BLaER1 (cell line): Measurements from ENCODE around the gene SLC13A5.
A peak's percentile ranks its signal among the peaks of the same experiment; 100 is the strongest.
"Not testable (repeated sequence)": the region's sequence is repeated elsewhere in the genome, so short reads cannot be mapped to it uniquely, and the experiment has no call there.

Experiments
- H3K27ac ChIP-seq: shearing (Covaris generic); formaldehyde crosslinking; 2 replicates; pipeline ENCODE4 v1.8.1; 2022
- H3K27me3 ChIP-seq: shearing (Covaris generic); formaldehyde crosslinking; 2 replicates; pipeline ENCODE4 v1.8.1; 2022
- H3K36me3 ChIP-seq: shearing (Covaris generic); formaldehyde crosslinking; 2 replicates; pipeline ENCODE4 v1.8.1; 2022
- H3K4me1 ChIP-seq: shearing (Covaris generic); formaldehyde crosslinking; 2 replicates; pipeline ENCODE4 v1.8.1; 2022
- H3K4me2 ChIP-seq: shearing (Covaris generic); formaldehyde crosslinking; 2 replicates; pipeline ENCODE4 v1.8.1; 2022
- H3K4me3 ChIP-seq: shearing (Covaris generic); formaldehyde crosslinking; 2 replicates; pipeline ENCODE4 v1.8.1; 2022
- H3K9ac ChIP-seq: shearing (Covaris generic); formaldehyde crosslinking; 2 replicates; pipeline ENCODE4 v1.8.1; 2022
- H3K9me3 ChIP-seq: shearing (Covaris generic); formaldehyde crosslinking; 2 replicates; pipeline ENCODE4 v1.8.1; 2022
- H4K20me1 ChIP-seq: shearing (Covaris generic); formaldehyde crosslinking; 2 replicates; pipeline ENCODE4 v1.8.1; 2022
- Cebpa-rat ChIP-seq: shearing (Covaris generic); IDR thresholded peaks from 2 replicates; pipeline ENCODE4 v1.8.1; 2022

The SLC13A5 gene

GRCh38 chr17:6657633-6658287 lies 55.4 kb downstream of the SLC13A5 start:
- TF ChIP-seq Cebpa-rat = no peak
- Histone ChIP-seq H3K27ac (no peak overlapping the region), H3K4me3 (no peak overlapping the region), H4K20me1 (peaks cover 19% of the 10 kb centered on the region; the same call in 1 of the 2 replicates), H3K9ac (no peak overlapping the region), H3K9me3 (no peaks in the 10 kb centered on the region), H3K4me2 (no peak overlapping the region), H3K27me3 (peaks cover 56% of the 10 kb centered on the region), H3K36me3 (no peaks in the 10 kb centered on the region), H3K4me1 (peaks cover 56% of the 10 kb centered on the region)

- not testable (repeated sequence) for H3K9me3 ChIP-seq, H3K27ac ChIP-seq, H3K4me3 ChIP-seq, H3K36me3 ChIP-seq, H3K4me2 ChIP-seq, H3K9ac ChIP-seq
- H3K27me3 ChIP-seq = peaks cover 64% of the 10 kb centered on the region
- peaks cover 19% of the 10 kb centered on the region; the same call in 1 of the 2 replicates for H4K20me1 ChIP-seq
- peaks cover 62% of the 10 kb centered on the region for H3K4me1 ChIP-seq
Observed at GRCh38 chr17:6656797-6657632, 56.2 kb downstream of the SLC13A5 start.

GRCh38 chr17:6655732-6656361 lies 57.3 kb downstream of the SLC13A5 start:
- H3K9ac ChIP-seq, H3K9me3 ChIP-seq, H3K36me3 ChIP-seq, H3K4me2 ChIP-seq, H3K4me3 ChIP-seq, H3K27ac ChIP-seq: not testable (repeated sequence)
- H4K20me1 ChIP-seq = peaks cover 19% of the 10 kb centered on the region; the same call in 1 of the 2 replicates
- H3K27me3 ChIP-seq = peaks cover 64% of the 10 kb centered on the region
- peaks cover 55% of the 10 kb centered on the region for H3K4me1 ChIP-seq

GRCh38 chr17:6654841-6655731 lies 58.1 kb downstream of the SLC13A5 start:
- H3K4me2 ChIP-seq = peak overlapping the region; percentile 53

GRCh38 chr17:6651919-6652452 lies 61.2 kb downstream of the SLC13A5 start:
- Histone ChIP-seq H3K27me3 (peaks cover 48% of the 10 kb centered on the region), H3K27ac (peak overlapping the region; percentile 62), H3K4me1 (peaks cover 50% of the 10 kb centered on the region), H3K4me2 (peak overlapping the region; percentile 94), H3K9me3 (no peaks in the 10 kb centered on the region), H3K4me3 (peak overlapping the region; percentile 79), H3K36me3 (peaks cover 15% of the 10 kb centered on the region), H3K9ac (peak overlapping the region; percentile 76), H4K20me1 (peaks cover 54% of the 10 kb centered on the region)
- TF ChIP-seq Cebpa-rat = no peak

More at GRCh38 chr17:6654841-6655731, 58.1 kb downstream of the SLC13A5 start:
- Histone ChIP-seq H3K9me3 (no peaks in the 10 kb centered on the region), H3K9ac (no peak overlapping the region), H3K36me3 (no peaks in the 10 kb centered on the region), H3K4me3 (no peak overlapping the region), H3K27me3 (peaks cover 64% of the 10 kb centered on the region), H3K27ac (no peak overlapping the region), H4K20me1 (peaks cover 24% of the 10 kb centered on the region; the same call in 1 of the 2 replicates), H3K4me1 (peaks cover 53% of the 10 kb centered on the region)
- no peak for TF ChIP-seq Cebpa-rat

GRCh38 chr17:6651354-6651918 lies 61.7 kb downstream of the SLC13A5 start, which contains the start of the genes C17orf100 and MED31:
TSS of gene C17orf100 (plus strand) at chr17:6651762. CDS start at chr17:6651914, 152 bp downstream.
TSS of gene MED31 (minus strand) at chr17:6651605. CDS start at chr17:6651528, 77 bp downstream.
- Histone ChIP-seq H3K27ac (peak within 1 kb of the TSS; percentile 62), H3K27me3 (peaks cover 43% of the 10 kb centered on the region), H3K9me3 (no peaks in the 10 kb centered on the region), H3K4me3 (peak within 1 kb of the TSS; percentile 79), H4K20me1 (peaks cover 60% of the 10 kb centered on the region), H3K4me1 (peaks cover 50% of the 10 kb centered on the region), H3K9ac (peak within 1 kb of the TSS; percentile 76), H3K36me3 (peaks cover 20% of the 10 kb centered on the region), H3K4me2 (peak within 1 kb of the TSS; percentile 94)
- TF ChIP-seq Cebpa-rat = no peak

DNA sequence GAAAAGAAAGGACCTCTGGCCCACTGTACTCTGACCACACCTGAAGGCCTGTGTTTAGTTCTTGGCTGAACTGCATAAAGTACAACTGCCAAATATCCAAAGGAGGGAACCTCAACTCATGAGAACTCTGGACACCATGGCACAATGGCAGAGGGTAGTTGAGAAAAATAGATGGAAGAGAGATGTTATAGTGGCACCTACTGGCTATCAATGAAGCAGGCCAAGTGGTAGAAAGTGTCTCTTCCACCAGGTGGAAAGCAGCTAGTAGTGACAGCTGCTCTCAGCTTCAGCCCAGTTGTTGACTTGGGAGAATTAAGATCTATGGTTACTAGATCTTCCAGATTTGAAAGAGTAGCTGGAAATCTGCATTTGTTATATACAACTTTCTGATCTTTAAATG lies 65.0 kb downstream of the SLC13A5 start:
- H3K9me3 ChIP-seq = no peaks in the 10 kb centered on the region
- peaks cover 55% of the 10 kb centered on the region for H4K20me1 ChIP-seq
- H3K36me3 ChIP-seq = peaks cover 50% of the 10 kb centered on the region
- H3K27me3 ChIP-seq = peaks cover 10% of the 10 kb centered on the region
- no peak overlapping the region for H3K9ac ChIP-seq
- TF ChIP-seq Cebpa-rat = no peak
- no peak overlapping the region for H3K4me3 ChIP-seq
- H3K4me2 ChIP-seq = no peak overlapping the region
- H3K27ac ChIP-seq = no peak overlapping the region
- peaks cover 30% of the 10 kb centered on the region for H3K4me1 ChIP-seq

DNA sequence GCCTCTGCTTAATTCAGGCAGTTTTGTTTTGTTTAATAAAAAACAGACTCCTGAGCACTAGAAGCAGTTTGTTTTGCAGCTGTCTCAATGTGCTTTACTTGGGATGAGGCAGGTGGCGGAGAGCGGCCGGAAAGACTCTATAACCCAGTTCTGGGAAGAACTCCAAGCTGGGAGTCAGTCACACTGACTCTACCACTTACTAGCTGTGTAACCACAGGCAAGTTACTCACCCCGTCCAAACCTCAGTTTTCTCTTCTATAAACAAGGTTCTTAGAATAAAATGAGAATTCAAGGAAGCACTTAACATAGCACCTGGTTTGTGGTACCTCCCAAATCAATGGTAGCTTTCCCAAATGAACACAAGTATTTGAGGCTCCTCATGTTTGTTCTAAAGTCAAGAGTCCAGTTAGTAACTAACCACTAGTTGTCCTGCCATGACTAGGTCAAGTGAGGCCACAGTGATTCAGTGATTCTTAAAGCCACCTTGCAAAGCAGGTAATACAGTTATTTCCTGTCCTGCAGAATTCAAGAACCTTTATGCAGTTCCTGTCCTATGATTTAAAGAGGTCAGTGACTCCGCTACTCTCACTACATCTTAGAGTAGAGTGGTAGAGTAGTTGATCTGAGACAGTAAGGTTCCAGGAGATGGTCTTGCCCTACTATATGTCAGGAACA lies 69.6 kb downstream of the SLC13A5 start:
- no peak overlapping the region for H3K4me2 ChIP-seq
- TF ChIP-seq Cebpa-rat = no peak
- H3K9ac ChIP-seq = no peak overlapping the region
- peaks cover 25% of the 10 kb centered on the region for H3K4me1 ChIP-seq
- no peaks in the 10 kb centered on the region for H3K27me3 ChIP-seq
- H3K9me3 ChIP-seq = no peaks in the 10 kb centered on the region
- H4K20me1 ChIP-seq = peaks cover 48% of the 10 kb centered on the region
- no peak overlapping the region for H3K4me3 ChIP-seq
- H3K36me3 ChIP-seq = peaks cover 51% of the 10 kb centered on the region
- no peak overlapping the region for H3K27ac ChIP-seq
